Suprapubic skin (tissue), 4 donors: Measurements from ENCODE around the gene ZNF35.

Experiments used
- CTCF ChIP-seq, 2 donors: fragments of 200-600 bp in 1 of 2; fragments of 450-650 bp in 1 of 2; sonication (generic) in 1 of 2; IDR thresholded peaks; one replicate each; pipeline ENCODE4 v1.5.1; 2016 to 2019; ENCODE audit warnings: antibody characterized with exemption in 2 of 2, mild to moderate bottlenecking in 1 of 2, moderate library complexity in 1 of 2
- EP300 ChIP-seq: sonication (generic); formaldehyde crosslinking; IDR thresholded peaks from one replicate; pipeline ENCODE4 v1.6.1; 2017; ENCODE audit warnings: antibody characterized with exemption
- POLR2A ChIP-seq, 2 donors: fragments of 450-650 bp; IDR thresholded peaks; one replicate each; pipeline ENCODE4 v1.6.1; 2017; ENCODE audit warnings: antibody characterized with exemption in 2 of 2, mild to moderate bottlenecking in 2 of 2, moderate library complexity in 2 of 2
- POLR2AphosphoS5 ChIP-seq, 3 donors: sonication (generic); formaldehyde crosslinking; IDR thresholded peaks; one replicate each; pipeline ENCODE4 v1.6.1; 2017; ENCODE audit warnings: antibody characterized with exemption in 3 of 3

GRCh38 chr3:44682182-44682896 is 33.8 kb downstream of the ZNF35 start:
- TF ChIP-seq CTCF (IDR thresholded peaks at IDR 0.05) (no peak), EP300 (no peak), POLR2AphosphoS5 (IDR thresholded peaks at IDR 0.05) (no peak), POLR2A (IDR thresholded peaks at IDR 0.05) (no peak)
